HFF-Myc (cell line): ENCODE data around the gene SKP1.
"Not testable (repeated sequence)": the region's sequence is repeated elsewhere in the genome, so short reads cannot be mapped to it uniquely, and the experiment has no call there.

Experiments
- DNase-seq: peaks from one replicate; pipeline ENCODE4 v3.0.0-alpha.2; 2011; ENCODE audit warnings: low read depth; ENCODE audit errors: extremely low read depth
- H3K4me3 ChIP-seq: replicated peaks from 2 replicates; pipeline ENCODE4 v1.5.1; 2011; ENCODE audit warnings: low read depth, mild to moderate bottlenecking, control low read depth, low read length
- CTCF ChIP-seq: IDR thresholded peaks from 2 replicates; pipeline ENCODE4 v1.5.1; 2012; ENCODE audit warnings: mild to moderate bottlenecking, low read depth, low read length, control low read depth; ENCODE audit errors: missing control alignments

The SKP1 gene

GRCh38 chr5:134174841-134175839 lies 1.6 kb downstream of the SKP1 start:
- TF ChIP-seq CTCF: no peak
- DNase-seq: no peak
- H3K4me3 ChIP-seq: peak overlapping the region; percentile 97

GRCh38 chr5:134171972-134172371 lies 4.8 kb downstream of the SKP1 start:
- no peak for TF ChIP-seq CTCF
- DNase-seq: no peak
- no peak overlapping the region for H3K4me3 ChIP-seq

GRCh38 chr5:134162592-134162991 lies 14.2 kb downstream of the SKP1 start:
- no peak for TF ChIP-seq CTCF
- no peak for DNase-seq

GRCh38 chr5:134161513-134162395 lies 15.0 kb downstream of the SKP1 start:
- H3K4me3 ChIP-seq: no peak overlapping the region
- TF ChIP-seq CTCF: no peak
- DNase-seq: no peak

More at GRCh38 chr5:134162592-134162991, 14.2 kb downstream of the SKP1 start:
- no peak overlapping the region for H3K4me3 ChIP-seq

GRCh38 chr5:134153657-134154056 lies 23.1 kb downstream of the SKP1 start:
- no peak for TF ChIP-seq CTCF
- no peak for DNase-seq
- H3K4me3 ChIP-seq: no peak overlapping the region

- no peak overlapping the region for H3K4me3 ChIP-seq
- no peak for DNase-seq
- no peak for TF ChIP-seq CTCF
Measured at GRCh38 chr5:134153241-134153640, 23.5 kb downstream of the SKP1 start.

- H3K4me3 ChIP-seq, DNase-seq: not testable (repeated sequence)
Measured at GRCh38 chr5:134152173-134152832, 24.4 kb downstream of the SKP1 start.
